Measurements from ENCODE around the gene TENT5C.

The TENT5C gene

DNA sequence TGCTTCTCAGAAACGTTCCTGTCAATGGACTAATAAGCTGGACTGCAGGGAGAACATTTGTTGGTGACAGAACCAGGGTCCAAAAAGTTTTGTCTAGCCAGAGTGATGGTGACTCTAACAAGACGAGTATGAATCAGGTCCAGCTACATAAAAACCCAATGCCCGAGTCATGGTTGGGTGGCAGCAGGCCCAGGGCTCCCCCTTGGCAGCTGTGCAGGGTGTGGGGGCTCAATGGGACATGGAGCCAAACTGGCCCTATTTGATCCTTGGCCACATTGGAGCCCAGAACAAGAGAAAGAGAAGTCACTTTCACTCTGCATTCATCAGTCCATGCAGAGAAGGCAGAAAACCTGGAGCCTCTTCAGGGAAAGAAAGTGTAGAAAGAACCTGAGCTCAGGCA, 37.9 kb upstream of the TENT5C start:
- Histone ChIP-seq H3K4me3 (ENCODE audit: low read length, poor library complexity, severe bottlenecking) (no peak overlapping the region), H3K27me3 (ENCODE audit: insufficient read depth, low read length, poor library complexity, severe bottlenecking) (no peaks in the 10 kb centered on the region), H3K4me2 (ENCODE audit: low read depth, low read length, poor library complexity, severe bottlenecking) (no peak overlapping the region), H4K20me1 (ENCODE audit: insufficient read depth, low read length, poor library complexity, severe bottlenecking) (no peaks in the 10 kb centered on the region), H3F3A (ENCODE audit: low read depth) (no peaks in the 10 kb centered on the region), H3K9me3 (ENCODE audit: insufficient read depth, low read depth, low read length) (no peaks in the 10 kb centered on the region), H3K36me3 (ENCODE audit: insufficient read depth, low read length) (no peaks in the 10 kb centered on the region), H3K9me2 (replicated peaks; ENCODE audit: low read depth, low read length) (no peaks in the 10 kb centered on the region), H2AFZ (ENCODE audit: low read length) (no peak overlapping the region), H3K79me2 (ENCODE audit: insufficient read depth, low read length) (no peaks in the 10 kb centered on the region), H3K4me1 (ENCODE audit: insufficient read depth, low read length, poor library complexity, severe bottlenecking) (peaks cover 8% of the 10 kb centered on the region), H3K9ac (ENCODE audit: low read depth, low read length, poor library complexity, severe bottlenecking) (no peak overlapping the region)
- no peak for TF ChIP-seq EZH2phosphoT487 (IDR thresholded peaks at IDR 0.05; ENCODE audit: borderline replicate concordance)
- TF ChIP-seq, protein P1, sequence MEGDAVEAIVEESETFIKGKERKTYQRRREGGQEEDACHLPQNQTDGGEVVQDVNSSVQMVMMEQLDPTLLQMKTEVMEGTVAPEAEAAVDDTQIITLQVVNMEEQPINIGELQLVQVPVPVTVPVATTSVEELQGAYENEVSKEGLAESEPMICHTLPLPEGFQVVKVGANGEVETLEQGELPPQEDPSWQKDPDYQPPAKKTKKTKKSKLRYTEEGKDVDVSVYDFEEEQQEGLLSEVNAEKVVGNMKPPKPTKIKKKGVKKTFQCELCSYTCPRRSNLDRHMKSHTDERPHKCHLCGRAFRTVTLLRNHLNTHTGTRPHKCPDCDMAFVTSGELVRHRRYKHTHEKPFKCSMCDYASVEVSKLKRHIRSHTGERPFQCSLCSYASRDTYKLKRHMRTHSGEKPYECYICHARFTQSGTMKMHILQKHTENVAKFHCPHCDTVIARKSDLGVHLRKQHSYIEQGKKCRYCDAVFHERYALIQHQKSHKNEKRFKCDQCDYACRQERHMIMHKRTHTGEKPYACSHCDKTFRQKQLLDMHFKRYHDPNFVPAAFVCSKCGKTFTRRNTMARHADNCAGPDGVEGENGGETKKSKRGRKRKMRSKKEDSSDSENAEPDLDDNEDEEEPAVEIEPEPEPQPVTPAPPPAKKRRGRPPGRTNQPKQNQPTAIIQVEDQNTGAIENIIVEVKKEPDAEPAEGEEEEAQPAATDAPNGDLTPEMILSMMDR (conservative IDR thresholded peaks at IDR 0.05; ENCODE audit: low read length) = no peak

DNA sequence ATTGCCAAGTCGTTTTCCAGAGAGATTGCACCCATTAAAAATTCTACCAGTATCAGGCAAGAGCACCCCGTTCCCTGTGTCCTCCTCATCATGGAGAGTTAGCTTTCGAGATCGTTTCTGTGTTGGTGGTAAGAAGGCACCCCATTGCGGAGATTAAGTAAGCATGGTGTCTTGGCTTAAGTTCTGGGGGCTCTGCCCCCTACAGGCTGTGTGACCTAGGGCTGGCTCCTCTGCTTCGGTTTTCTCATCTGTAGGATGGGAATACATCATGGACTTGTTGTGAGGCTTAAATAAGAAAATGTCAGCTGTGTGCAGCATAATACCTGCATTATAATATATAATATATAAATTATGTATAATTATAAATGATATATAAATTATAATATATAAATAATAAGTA, 36.8 kb upstream of the TENT5C start:
- Histone ChIP-seq H3K79me2 (ENCODE audit: insufficient read depth, low read length) (no peaks in the 10 kb centered on the region), H2AFZ (ENCODE audit: low read length) (no peak overlapping the region), H3K9me2 (replicated peaks; ENCODE audit: low read depth, low read length) (no peaks in the 10 kb centered on the region), H3F3A (ENCODE audit: low read depth) (no peaks in the 10 kb centered on the region), H4K20me1 (ENCODE audit: insufficient read depth, low read length, poor library complexity, severe bottlenecking) (no peaks in the 10 kb centered on the region), H3K9me3 (ENCODE audit: insufficient read depth, low read depth, low read length) (no peaks in the 10 kb centered on the region), H3K36me3 (ENCODE audit: insufficient read depth, low read length) (no peaks in the 10 kb centered on the region), H3K4me1 (ENCODE audit: insufficient read depth, low read length, poor library complexity, severe bottlenecking) (peaks cover 5% of the 10 kb centered on the region), H3K4me3 (ENCODE audit: low read length, poor library complexity, severe bottlenecking) (no peak overlapping the region), H3K27me3 (ENCODE audit: insufficient read depth, low read length, poor library complexity, severe bottlenecking) (no peaks in the 10 kb centered on the region), H3K9ac (ENCODE audit: low read depth, low read length, poor library complexity, severe bottlenecking) (no peak overlapping the region), H3K4me2 (ENCODE audit: low read depth, low read length, poor library complexity, severe bottlenecking) (no peak overlapping the region)
- no peak for TF ChIP-seq EZH2phosphoT487 (IDR thresholded peaks at IDR 0.05; ENCODE audit: borderline replicate concordance)
- TF ChIP-seq, protein P1 (conservative IDR thresholded peaks at IDR 0.05; ENCODE audit: low read length) = no peak

DNA sequence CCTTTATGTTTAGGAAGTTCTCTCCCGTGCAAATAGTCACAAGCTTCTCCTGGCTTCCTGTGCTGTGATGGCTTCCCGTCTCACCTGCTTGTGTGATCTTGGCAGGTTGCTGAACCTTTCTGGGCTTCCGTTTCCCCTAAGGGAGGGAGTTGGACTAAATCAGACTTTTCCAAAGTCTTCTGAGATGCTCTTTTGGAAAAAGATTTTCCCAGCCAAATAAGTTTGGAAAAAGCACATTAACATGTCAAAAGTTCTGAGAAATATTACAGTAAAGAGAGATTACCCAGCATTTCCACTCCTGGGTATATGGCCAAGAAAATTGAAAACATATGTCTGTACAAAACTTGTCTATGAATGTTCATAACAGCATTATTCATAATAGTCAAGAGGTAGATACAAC, 36.0 kb upstream of the TENT5C start:
- Histone ChIP-seq H3K27me3 (ENCODE audit: insufficient read depth, low read length, poor library complexity, severe bottlenecking) (no peaks in the 10 kb centered on the region), H3K9me3 (ENCODE audit: insufficient read depth, low read depth, low read length) (no peaks in the 10 kb centered on the region), H2AFZ (ENCODE audit: low read length) (no peak overlapping the region), H3K9me2 (replicated peaks; ENCODE audit: low read depth, low read length) (no peaks in the 10 kb centered on the region), H4K20me1 (ENCODE audit: insufficient read depth, low read length, poor library complexity, severe bottlenecking) (no peaks in the 10 kb centered on the region), H3K4me3 (ENCODE audit: low read length, poor library complexity, severe bottlenecking) (no peak overlapping the region), H3K9ac (ENCODE audit: low read depth, low read length, poor library complexity, severe bottlenecking) (no peak overlapping the region), H3F3A (ENCODE audit: low read depth) (no peaks in the 10 kb centered on the region), H3K4me2 (ENCODE audit: low read depth, low read length, poor library complexity, severe bottlenecking) (no peak overlapping the region), H3K4me1 (ENCODE audit: insufficient read depth, low read length, poor library complexity, severe bottlenecking) (peaks cover 5% of the 10 kb centered on the region), H3K36me3 (ENCODE audit: insufficient read depth, low read length) (no peaks in the 10 kb centered on the region), H3K79me2 (ENCODE audit: insufficient read depth, low read length) (no peaks in the 10 kb centered on the region)
- TF ChIP-seq, protein P1 (conservative IDR thresholded peaks at IDR 0.05; ENCODE audit: low read length) = no peak
- TF ChIP-seq EZH2phosphoT487 (IDR thresholded peaks at IDR 0.05; ENCODE audit: borderline replicate concordance) = no peak
